Tibial nerve (tissue), 4 donors: ENCODE data around the gene LSP1.

Experiments used
- EP300 ChIP-seq, 2 donors: sonication (generic); formaldehyde crosslinking; IDR thresholded peaks; one replicate each; pipeline ENCODE4 v1.6.1; 2017; ENCODE audit warnings: antibody characterized with exemption in 2 of 2, mild to moderate bottlenecking in 1 of 2
- POLR2A ChIP-seq, 2 donors: fragments of 450-650 bp; IDR thresholded peaks; one replicate each; pipeline ENCODE4 v1.6.1; 2017; ENCODE audit warnings: antibody characterized with exemption in 2 of 2, mild to moderate bottlenecking in 2 of 2, moderate library complexity in 2 of 2
- TF ChIP-seq, protein P1 (sequence below), 5 experiments: fragments of 200-600 bp in 3 of 5; fragments of 450-650 bp in 2 of 5; sonication (generic) in 3 of 5; IDR thresholded peaks; one replicate each; pipeline ENCODE4 v1.5.1; 2016 to 2019; ENCODE audit warnings: antibody characterized with exemption in 5 of 5, mild to moderate bottlenecking in 3 of 5, moderate library complexity in 2 of 5

DNA sequence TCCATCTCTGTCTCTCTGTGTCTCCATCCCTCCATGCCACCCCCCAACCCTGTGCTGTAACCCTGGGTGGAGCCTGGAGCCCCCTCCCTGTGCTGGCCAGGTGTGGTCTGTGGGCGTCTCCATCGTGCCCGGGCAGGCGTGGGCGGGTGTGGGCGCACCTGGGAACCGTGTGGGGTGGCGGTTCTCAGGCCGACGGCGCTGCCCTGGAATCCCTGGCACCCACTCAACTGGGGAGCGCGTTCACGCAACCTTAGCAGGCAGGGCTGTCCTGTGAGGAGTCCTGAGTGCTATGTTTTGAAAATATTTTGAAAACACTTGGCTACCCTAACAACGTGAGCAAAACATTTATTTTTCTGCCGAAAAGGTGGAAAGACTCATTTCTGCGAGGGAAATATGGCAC lies 71.3 kb downstream of the LSP1 start:
- TF ChIP-seq, protein P1, sequence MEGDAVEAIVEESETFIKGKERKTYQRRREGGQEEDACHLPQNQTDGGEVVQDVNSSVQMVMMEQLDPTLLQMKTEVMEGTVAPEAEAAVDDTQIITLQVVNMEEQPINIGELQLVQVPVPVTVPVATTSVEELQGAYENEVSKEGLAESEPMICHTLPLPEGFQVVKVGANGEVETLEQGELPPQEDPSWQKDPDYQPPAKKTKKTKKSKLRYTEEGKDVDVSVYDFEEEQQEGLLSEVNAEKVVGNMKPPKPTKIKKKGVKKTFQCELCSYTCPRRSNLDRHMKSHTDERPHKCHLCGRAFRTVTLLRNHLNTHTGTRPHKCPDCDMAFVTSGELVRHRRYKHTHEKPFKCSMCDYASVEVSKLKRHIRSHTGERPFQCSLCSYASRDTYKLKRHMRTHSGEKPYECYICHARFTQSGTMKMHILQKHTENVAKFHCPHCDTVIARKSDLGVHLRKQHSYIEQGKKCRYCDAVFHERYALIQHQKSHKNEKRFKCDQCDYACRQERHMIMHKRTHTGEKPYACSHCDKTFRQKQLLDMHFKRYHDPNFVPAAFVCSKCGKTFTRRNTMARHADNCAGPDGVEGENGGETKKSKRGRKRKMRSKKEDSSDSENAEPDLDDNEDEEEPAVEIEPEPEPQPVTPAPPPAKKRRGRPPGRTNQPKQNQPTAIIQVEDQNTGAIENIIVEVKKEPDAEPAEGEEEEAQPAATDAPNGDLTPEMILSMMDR (IDR thresholded peaks at IDR 0.05), result no peak
- TF ChIP-seq EP300 (IDR thresholded peaks at IDR 0.05) (no peak), POLR2A (IDR thresholded peaks at IDR 0.05) (no peak)
